IMR-90 (cell line): ENCODE data around the gene RARRES1.

ENCODE experiments used
- BHLHE40 ChIP-seq: fragments of 150-350 bp; IDR thresholded peaks from 2 replicates; pipeline ENCODE4 v1.6.1; 2016; ENCODE audit warnings: mild to moderate bottlenecking, low read depth, low read length
- CEBPB ChIP-seq: IDR thresholded peaks from 2 replicates; pipeline ENCODE4 v1.6.1; 2012; ENCODE audit warnings: low read depth, low read length, improper control_type of control experiment
- CHD1 ChIP-seq: IDR thresholded peaks from 2 replicates; pipeline ENCODE4 v1.6.1; 2012; ENCODE audit warnings: low read depth, low read length, improper control_type of control experiment
- CTCF ChIP-seq: conservative IDR thresholded peaks from 2 replicates; pipeline ENCODE4 v1.5.1; 2012; ENCODE audit warnings: mild to moderate bottlenecking, low read depth, low read length, improper control_type of control experiment
- ELK1 ChIP-seq: fragments of 150-350 bp; IDR thresholded peaks from 2 replicates; pipeline ENCODE4 v1.6.1; 2016; ENCODE audit warnings: low read depth, mild to moderate bottlenecking, low read length, moderate library complexity, borderline replicate concordance
- MAFK ChIP-seq: IDR thresholded peaks from 2 replicates; pipeline ENCODE4 v1.6.1; 2012; ENCODE audit warnings: low read depth, low read length, improper control_type of control experiment
- MAZ ChIP-seq: IDR thresholded peaks from 2 replicates; pipeline ENCODE4 v1.6.1; 2012; ENCODE audit warnings: low read depth, mild to moderate bottlenecking, low read length, improper control_type of control experiment, moderate library complexity, borderline replicate concordance
- MXI1 ChIP-seq: IDR thresholded peaks from 2 replicates; pipeline ENCODE4 v1.6.1; 2012; ENCODE audit warnings: low read depth, mild to moderate bottlenecking, low read length, moderate library complexity, borderline replicate concordance
- NFE2L2 ChIP-seq: fragments of 150-350 bp; IDR thresholded peaks from 2 replicates; pipeline ENCODE4 v1.6.1; 2016; ENCODE audit warnings: low read depth, mild to moderate bottlenecking, low read length
- POLR2A ChIP-seq: IDR thresholded peaks from 2 replicates; pipeline ENCODE4 v1.6.1; 2012; ENCODE audit warnings: mild to moderate bottlenecking, low read depth, low read length
- RAD21 ChIP-seq: IDR thresholded peaks from 2 replicates; pipeline ENCODE4 v1.6.1; 2012; ENCODE audit warnings: low read length, improper control_type of control experiment
- RCOR1 ChIP-seq: IDR thresholded peaks from 2 replicates; pipeline ENCODE4 v1.6.1; 2012; ENCODE audit warnings: mild to moderate bottlenecking, low read length, improper control_type of control experiment; ENCODE audit not compliant: insufficient replicate concordance
- SMC3 ChIP-seq: fragments of 150-350 bp; IDR thresholded peaks from 2 replicates; pipeline ENCODE4 v1.6.1; 2016; ENCODE audit warnings: low read depth, mild to moderate bottlenecking, antibody characterized with exemption, low read length, moderate library complexity
- USF2 ChIP-seq: fragments of 150-350 bp; IDR thresholded peaks from 2 replicates; pipeline ENCODE4 v1.6.1; 2017; ENCODE audit warnings: mild to moderate bottlenecking, antibody characterized with exemption, low read length, low read depth

GRCh38 chr3:158766364-158766763, 34.1 kb upstream of the RARRES1 start:
- no peak for TF ChIP-seq MAZ
- no peak for TF ChIP-seq CTCF
- no peak for TF ChIP-seq SMC3
- TF ChIP-seq NFE2L2: no peak
- TF ChIP-seq RCOR1: no peak
- no peak for TF ChIP-seq RAD21
- TF ChIP-seq USF2: no peak
- TF ChIP-seq POLR2A: no peak
- TF ChIP-seq MAFK: no peak
- no peak for TF ChIP-seq CEBPB
- no peak for TF ChIP-seq MXI1
- no peak for TF ChIP-seq BHLHE40
- TF ChIP-seq ELK1: no peak
- TF ChIP-seq CHD1: no peak
